GF-D8 (cell line): ENCODE measurements around the gene POU4F2.

ENCODE experiments used
- DNase-seq: peaks from one replicate; lab custom pipeline; 2025; lab: John Stamatoyannopoulos, UW

Gene POU4F2, protein sequence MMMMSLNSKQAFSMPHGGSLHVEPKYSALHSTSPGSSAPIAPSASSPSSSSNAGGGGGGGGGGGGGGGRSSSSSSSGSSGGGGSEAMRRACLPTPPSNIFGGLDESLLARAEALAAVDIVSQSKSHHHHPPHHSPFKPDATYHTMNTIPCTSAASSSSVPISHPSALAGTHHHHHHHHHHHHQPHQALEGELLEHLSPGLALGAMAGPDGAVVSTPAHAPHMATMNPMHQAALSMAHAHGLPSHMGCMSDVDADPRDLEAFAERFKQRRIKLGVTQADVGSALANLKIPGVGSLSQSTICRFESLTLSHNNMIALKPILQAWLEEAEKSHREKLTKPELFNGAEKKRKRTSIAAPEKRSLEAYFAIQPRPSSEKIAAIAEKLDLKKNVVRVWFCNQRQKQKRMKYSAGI

GRCh38 chr4:146638786-146639505 is at the start of gene POU4F2:
POU4F2 (plus strand) TSS chr4:146638893; CDS start chr4:146639141, 248 bp downstream.
- DNase-seq = no peak

DNA sequence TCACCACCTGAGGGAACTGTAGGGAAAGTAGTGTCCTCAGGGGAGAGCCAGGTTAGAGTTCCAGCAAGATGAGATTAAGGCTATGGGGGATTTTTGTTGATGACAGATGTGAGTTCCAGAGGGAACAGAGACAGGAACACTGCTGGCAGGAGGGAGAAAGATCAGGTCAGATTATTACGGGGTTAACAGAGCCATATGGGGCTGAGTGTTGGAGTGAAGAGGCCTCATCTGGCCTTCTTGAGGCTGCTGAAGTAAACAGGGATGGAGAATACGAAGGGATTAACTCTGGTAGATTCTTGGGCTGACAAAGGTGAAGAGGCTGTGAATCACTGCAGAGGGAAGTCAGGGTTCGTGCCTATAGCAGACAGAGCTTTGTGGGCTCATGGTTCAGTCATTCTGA is 47.9 kb upstream of the POU4F2 start:
- DNase-seq = no peak

GRCh38 chr4:146592019-146592418 is 46.7 kb upstream of the POU4F2 start:
- no peak for DNase-seq

- DNase-seq = no peak
Observed at GRCh38 chr4:146632770-146633470, 5.8 kb upstream of the POU4F2 start.

DNA sequence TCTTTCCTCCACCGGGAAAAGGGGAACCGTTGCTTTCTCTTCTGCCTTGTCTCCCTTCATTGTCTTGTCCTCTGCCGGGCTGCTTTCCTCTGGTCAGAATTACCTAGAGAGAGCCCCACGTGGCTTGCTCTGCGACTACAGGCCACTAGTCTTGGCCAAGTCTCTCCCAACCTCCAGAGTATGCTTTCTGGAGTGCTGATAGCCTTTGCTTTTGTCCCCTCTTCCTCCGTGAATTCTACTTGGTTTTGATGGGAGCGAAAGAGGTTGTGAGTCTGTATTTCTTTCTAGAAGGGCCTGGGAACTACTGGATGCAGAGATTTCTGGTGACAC is 5.3 kb upstream of the POU4F2 start:
- no peak for DNase-seq

- no peak for DNase-seq
Observed at GRCh38 chr4:146634825-146635224, 3.9 kb upstream of the POU4F2 start.

- DNase-seq = no peak
Observed at GRCh38 chr4:146637621-146638332, 916 bp upstream of the POU4F2 start.

GRCh38 chr4:146638333-146638785 is 334 bp upstream of the POU4F2 start:
- no peak for DNase-seq

GRCh38 chr4:146639506-146639932 is 826 bp downstream of the POU4F2 start:
- no peak for DNase-seq

DNA sequence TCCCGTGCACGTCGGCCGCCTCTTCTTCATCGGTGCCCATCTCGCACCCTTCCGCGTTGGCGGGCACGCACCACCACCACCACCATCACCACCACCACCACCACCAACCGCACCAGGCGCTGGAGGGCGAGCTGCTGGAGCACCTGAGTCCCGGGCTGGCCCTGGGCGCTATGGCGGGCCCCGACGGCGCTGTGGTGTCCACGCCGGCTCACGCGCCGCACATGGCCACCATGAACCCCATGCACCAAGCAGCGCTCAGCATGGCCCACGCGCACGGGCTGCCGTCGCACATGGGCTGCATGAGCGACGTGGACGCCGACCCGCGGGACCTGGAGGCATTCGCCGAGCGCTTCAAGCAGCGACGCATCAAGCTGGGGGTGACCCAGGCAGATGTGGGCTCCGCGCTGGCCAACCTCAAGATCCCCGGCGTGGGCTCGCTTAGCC is 1.4 kb downstream of the POU4F2 start:
- no peak for DNase-seq

- no peak for DNase-seq
Observed at GRCh38 chr4:146640465-146641061, 1.9 kb downstream of the POU4F2 start.

DNA sequence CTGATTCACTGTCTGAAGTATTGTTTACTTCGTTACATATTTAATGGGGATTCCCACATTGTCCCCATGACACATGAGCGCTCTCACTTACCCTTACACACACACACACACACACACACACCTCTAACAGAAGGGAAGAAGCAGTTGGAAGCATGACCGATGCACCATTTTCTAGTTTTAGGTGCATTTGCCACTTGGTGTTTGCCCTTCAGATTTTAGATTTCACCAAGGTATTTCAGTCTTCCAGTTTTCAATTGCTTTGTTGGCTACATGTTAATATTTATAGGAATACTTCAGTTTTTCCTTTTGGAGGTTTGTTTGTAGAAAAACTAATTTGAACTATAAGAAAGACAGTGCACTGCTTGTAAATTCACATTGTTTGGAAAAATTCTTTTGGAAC is 3.1 kb downstream of the POU4F2 start:
- no peak for DNase-seq

- no peak for DNase-seq
Observed at GRCh38 chr4:146643812-146644401, 5.2 kb downstream of the POU4F2 start.

GRCh38 chr4:146645921-146646320 is 7.2 kb downstream of the POU4F2 start:
- DNase-seq = no peak

DNA sequence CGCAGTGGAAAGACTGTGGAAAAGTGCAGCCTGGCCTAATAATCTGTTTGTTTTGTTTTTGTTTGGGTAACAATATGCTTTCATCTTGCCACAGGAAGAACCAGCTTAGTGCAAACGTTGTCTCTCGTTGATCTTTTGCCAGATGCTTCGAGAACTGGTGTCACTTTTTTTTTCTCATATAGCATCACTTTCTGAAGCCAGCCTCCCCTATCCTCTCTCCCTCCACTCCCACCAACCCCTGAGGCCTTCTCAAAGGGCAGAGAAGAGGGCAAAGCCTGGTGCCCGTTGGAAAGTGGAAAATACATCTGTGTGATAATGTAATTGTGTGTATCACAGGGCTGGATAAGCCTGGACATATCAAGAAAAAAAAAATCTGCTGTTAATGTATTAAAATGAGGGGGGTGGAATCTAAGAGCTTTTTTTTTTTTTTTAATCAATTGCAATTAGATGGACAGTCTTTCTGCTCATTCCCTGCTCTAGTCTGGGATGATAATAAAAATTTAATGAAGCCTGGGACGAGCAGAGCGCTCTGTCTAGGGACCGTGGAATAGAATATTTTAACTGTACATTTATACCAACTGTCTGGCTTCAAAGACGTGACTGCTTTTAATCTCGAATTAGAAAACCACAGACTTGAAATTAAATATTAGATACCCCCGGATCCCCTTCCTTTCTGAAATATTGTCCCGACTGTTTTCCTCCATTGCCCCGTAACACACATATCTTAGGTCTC is 8.1 kb downstream of the POU4F2 start:
- no peak for DNase-seq

DNA sequence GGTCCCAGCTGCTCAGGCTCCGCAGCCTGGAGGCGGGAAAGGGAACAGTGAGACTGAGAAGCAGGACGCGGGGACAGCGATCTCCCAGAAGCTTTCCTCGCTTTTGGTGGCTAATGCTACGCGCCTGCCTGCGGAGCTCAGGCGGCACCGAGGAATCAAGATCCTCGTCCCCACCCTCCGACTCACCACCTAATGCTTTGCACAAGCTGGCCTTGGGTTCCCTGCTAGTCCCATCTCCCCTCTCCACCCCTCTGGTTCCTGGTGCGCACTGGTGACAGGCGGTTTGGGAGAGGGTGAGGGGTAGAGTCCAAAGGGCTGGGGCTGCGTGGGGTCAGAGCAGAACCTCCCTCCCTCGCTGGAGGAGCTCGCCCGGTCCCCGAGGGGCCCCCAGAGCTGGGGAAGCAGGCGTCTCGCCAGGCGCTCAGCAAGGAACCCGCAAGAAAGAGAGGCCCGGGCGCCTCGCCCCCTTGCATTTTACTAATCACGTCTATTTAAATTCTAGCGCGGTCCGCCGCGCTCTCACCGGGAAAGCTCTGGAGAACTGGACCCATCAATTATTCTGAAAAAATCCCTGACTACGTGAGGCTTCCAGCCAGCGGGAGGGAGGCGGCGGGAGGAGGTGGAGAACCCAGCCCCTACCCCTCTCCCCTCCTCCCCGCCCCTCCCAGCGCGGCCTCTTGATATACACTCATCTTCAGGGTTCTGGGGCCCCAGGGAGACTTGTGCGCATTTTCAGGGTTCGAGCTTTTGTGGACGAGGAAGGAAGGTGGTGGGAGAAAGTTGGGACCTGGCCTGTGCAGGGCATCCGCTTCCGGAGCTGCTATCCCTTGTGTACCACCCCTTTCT is 9.1 kb downstream of the POU4F2 start:
- no peak for DNase-seq

DNA sequence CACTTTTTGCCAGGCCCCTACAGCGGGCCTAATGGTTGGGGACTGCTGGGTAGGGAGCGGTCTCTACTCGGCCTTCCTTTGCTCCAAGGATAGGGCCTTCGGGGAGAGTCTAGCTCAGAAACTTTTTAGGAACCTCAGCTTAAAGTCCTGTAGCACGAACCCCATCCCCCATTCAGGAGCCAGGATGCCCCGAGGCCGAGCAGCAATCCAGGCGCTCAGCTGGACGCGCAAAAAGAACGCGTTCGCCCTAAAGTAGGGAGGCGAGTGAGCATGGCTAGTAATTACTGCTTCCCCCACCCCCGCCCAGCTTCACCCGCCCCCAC is 9.7 kb downstream of the POU4F2 start:
- DNase-seq = no peak

DNA sequence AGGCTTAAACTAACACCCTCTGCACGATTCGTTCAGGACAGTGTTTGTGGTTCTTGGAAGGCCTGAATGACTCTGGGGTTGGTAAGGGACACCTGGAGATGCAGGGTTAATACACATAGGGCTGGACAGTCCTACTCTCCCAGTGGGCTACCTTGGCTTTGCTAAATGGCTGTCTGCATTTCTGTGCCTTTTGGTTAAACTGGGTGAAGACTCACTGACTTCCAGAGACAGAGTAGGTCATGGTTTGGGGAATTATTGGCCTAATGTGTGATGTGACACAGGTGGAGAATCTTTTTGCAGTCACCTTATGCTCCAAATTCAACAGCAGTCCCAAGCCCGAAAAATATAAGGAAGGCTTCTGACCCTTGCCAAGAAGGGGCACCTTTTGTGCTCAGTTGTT is 10.5 kb downstream of the POU4F2 start:
- no peak for DNase-seq

DNA sequence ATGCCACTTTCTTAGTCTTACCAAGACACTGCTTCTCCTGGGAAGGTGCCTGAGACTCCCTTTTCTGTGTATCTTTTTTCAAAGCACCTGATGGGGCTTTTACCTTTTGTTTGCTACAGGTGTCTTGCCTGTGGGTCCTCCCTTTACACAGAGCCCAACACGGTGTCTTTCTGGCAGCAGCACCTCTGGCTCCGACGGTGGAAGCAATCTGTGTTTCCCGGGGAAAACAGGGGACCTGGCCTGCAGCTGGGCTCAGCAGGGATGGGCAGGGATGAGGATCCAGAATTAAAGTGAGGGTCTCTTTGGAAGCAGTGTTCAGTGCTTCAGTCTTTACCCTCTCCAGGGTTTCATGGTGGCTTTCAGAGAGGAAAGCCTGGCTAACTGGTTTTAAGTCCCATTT is 11.3 kb downstream of the POU4F2 start:
- no peak for DNase-seq
